Peyer's patch (tissue), 4 donors: ENCODE results near the gene SMIM29. TPM values are rescaled to one million over a fixed set of nuclear protein-coding genes. Genes with fewer than 3 reads are reported as not detected.

ENCODE experiments used
- DNase-seq, 3 donors: peaks; one replicate each; pipeline ENCODE4 v3.0.0-alpha.2; 2017 to 2019
- H3K27ac ChIP-seq, 4 donors: fragments of 200-600 bp; sonication (generic); one replicate each; pipeline ENCODE4 v1.5.1; 2016 to 2019
- H3K27me3 ChIP-seq, 2 donors: fragments of 200-600 bp; sonication (generic); one replicate each; pipeline ENCODE4 v1.5.1; 2019
- H3K36me3 ChIP-seq, 3 donors: fragments of 200-600 bp; sonication (generic); one replicate each; pipeline ENCODE4 v1.5.1; 2016 to 2019
- H3K4me1 ChIP-seq, 4 donors: fragments of 200-600 bp; sonication (generic); one replicate each; pipeline ENCODE4 v1.5.1; 2016 to 2019
- H3K4me3 ChIP-seq, 4 donors: fragments of 200-600 bp; sonication (generic); 1 replicate in 3 of 4; 2 replicates in 1 of 4; pipeline ENCODE4 v1.5.1; 2016 to 2019; ENCODE audit warnings: mild to moderate bottlenecking in 1 of 4
- H3K9me3 ChIP-seq, 4 donors: fragments of 200-600 bp; sonication (generic); one replicate each; pipeline ENCODE4 v1.5.1; 2016 to 2019; ENCODE audit warnings: mild to moderate bottlenecking in 1 of 4
- POLR2A ChIP-seq, 2 donors: fragments of 450-650 bp; IDR thresholded peaks; one replicate each; pipeline ENCODE4 v1.5.1; 2017; ENCODE audit warnings: antibody characterized with exemption in 2 of 2, mild to moderate bottlenecking in 2 of 2, moderate library complexity in 2 of 2
- total RNA-seq, 4 donors: library from RNA; depleted of rRNA; stranded (reverse); fragments of >200 nt; gene quantifications; one replicate each; pipeline ENCODE4 v1.1.0, GENCODE V29; 2016
- TF ChIP-seq, protein P1 (sequence below), 6 experiments: fragments of 450-650 bp in 4 of 6; fragments of 200-600 bp in 2 of 6; sonication (generic) in 1 of 6; IDR thresholded peaks; one replicate each; pipeline ENCODE4 v1.5.1; 2017 to 2019; ENCODE audit warnings: antibody characterized with exemption in 6 of 6, mild to moderate bottlenecking in 3 of 6, moderate library complexity in 1 of 6

SMIM29 gene
- total RNA-seq, 4 donors from 2014 or later = 8.9 to 30.5 (median 14.9) TPM

DNA sequence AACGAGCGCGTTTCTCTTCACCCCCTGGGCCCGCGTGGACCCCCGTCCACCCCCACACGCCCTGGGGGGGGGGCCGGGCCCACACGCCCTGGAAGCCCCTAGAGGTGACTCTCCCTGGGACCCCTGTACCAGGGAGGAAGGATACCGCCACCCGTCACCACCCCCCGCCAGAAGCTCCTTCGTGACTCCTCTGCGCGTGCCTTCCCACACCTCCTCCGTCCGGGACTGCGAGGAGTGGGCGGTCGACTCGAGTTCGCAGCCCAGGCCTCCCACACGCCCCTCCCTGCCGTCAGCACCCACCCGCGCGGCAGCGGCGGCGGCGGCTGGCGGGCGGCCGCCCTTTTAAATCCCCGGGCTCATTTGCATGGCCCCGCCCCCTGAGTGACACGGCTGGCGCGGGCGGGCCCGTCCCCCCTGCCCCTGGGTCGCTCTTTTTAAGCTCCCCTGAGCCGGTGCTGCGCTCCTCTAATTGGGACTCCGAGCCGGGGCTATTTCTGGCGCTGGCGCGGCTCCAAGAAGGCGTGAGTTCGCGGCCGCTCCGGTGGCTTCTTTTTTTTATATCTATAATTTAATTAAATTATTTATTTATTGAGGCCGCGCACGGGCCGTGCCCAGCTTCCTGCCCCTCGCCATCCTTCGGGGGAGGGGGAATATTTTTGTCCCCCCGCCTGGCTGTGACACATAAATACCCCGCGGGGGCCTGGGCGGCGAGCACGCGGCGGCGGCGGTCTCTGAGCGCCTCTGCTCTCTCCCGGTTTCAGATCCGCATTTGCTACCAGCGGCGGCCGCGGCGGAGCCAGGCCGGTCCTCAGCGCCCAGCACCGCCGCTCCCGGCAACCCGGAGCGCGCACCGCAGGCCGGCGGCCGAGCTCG is 12.1 kb downstream of the SMIM29 start, which contains the start of gene HMGA1:
Gene HMGA1 (plus strand): TSS at position 431 of the 873 bp plus-strand sequence. CDS start 3,908 bp downstream, outside the sequence.
- Histone ChIP-seq H3K27me3 (no peaks in the 10 kb centered on the region), H3K4me3 (peak within 1 kb of the TSS; percentile 61 to 88 (median 70)), H3K27ac (peak within 1 kb of the TSS; percentile 91 to 98 (median 94)), H3K36me3 (peaks cover 0 to 11% (median 0%) of the 10 kb centered on the region in 3 donors), H3K9me3 (no peaks in the 10 kb centered on the region), H3K4me1 (peaks cover 0 to 35% (median 3%) of the 10 kb centered on the region in 4 donors)
- TF ChIP-seq POLR2A (IDR thresholded peaks at IDR 0.05) = peak; percentile 96 to 98
- TF ChIP-seq, protein P1, sequence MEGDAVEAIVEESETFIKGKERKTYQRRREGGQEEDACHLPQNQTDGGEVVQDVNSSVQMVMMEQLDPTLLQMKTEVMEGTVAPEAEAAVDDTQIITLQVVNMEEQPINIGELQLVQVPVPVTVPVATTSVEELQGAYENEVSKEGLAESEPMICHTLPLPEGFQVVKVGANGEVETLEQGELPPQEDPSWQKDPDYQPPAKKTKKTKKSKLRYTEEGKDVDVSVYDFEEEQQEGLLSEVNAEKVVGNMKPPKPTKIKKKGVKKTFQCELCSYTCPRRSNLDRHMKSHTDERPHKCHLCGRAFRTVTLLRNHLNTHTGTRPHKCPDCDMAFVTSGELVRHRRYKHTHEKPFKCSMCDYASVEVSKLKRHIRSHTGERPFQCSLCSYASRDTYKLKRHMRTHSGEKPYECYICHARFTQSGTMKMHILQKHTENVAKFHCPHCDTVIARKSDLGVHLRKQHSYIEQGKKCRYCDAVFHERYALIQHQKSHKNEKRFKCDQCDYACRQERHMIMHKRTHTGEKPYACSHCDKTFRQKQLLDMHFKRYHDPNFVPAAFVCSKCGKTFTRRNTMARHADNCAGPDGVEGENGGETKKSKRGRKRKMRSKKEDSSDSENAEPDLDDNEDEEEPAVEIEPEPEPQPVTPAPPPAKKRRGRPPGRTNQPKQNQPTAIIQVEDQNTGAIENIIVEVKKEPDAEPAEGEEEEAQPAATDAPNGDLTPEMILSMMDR (IDR thresholded peaks at IDR 0.05) = no peak
- peak; percentile 92 to 97 (median 93) for DNase-seq

DNA sequence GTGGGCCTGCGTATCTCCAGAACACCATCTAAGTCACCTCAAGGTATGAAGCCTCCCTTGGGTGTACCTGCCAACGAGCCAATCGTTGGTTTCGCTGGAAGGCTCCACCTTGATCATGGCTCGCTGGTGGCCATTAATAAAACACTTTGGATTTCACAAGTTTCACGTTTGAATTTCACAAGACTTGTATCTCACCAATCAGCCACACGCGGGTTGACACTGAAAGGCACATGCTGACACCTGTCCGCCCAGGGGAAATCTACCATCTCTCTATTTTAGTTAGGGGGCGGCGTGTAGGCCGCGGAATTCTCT is 12.7 kb downstream of the SMIM29 start:
- Histone ChIP-seq H3K27ac (peak overlapping the region; percentile 91 to 98 (median 94)), H3K9me3 (no peaks in the 10 kb centered on the region), H3K36me3 (peaks cover 0 to 5% (median 0%) of the 10 kb centered on the region in 3 donors), H3K4me1 (peaks cover 0 to 35% (median 3%) of the 10 kb centered on the region in 4 donors), H3K27me3 (no peaks in the 10 kb centered on the region), H3K4me3 (peak overlapping the region; percentile 61 to 72 (median 66))
- TF ChIP-seq, protein P1 (IDR thresholded peaks at IDR 0.05) = no peak
- no peak for TF ChIP-seq POLR2A (IDR thresholded peaks at IDR 0.05)
- peak in 2 of 3 donors; percentile 59 to 78 for DNase-seq

DNA sequence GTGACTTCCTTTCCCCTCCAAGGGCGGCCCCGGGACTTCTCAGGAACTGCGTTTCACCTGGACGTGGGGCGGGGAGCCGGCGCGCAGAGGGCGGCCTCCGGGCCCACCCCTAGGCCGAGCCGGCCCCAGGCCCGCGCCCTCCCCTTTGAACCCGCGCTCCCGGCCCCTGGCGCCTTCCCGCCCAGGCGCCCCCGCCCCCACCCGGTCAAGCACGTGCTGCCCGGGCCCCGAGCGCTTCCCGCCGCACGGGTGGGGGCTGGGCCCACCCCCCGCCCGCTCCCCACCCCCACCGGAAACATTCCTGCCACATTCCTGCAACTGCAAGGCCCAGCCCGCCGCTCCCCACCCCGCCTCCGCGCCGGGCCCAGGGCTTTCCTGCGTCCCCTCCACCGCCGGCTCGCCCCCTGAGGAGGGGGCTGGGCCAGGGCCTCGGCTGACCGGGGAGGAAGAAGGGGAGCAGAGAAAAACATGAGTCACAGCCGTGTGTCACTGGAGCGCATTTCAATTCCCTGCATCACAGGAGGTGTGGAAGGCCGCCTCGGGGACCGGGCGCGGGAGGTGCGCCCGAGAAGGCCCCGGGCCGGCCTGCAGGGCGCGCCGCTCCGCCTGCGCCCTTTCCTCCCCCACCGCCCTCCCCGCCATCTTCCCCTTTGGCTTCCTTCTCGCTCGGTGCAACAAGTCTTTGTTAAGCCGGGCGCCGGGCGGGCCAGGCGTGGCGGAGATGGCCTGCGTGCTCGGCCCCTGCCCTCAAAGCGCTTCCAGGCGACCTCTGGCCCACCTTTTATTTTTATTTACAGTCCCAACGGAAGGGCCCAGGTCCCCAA is 13.3 kb downstream of the SMIM29 start:
- Histone ChIP-seq H3K4me3 (peak overlapping the region; percentile 61 to 72 (median 66)), H3K4me1 (peaks cover 0 to 35% (median 3%) of the 10 kb centered on the region in 4 donors), H3K36me3 (no peaks in the 10 kb centered on the region), H3K27ac (peak overlapping the region; percentile 91 to 98 (median 94)), H3K9me3 (no peaks in the 10 kb centered on the region), H3K27me3 (no peaks in the 10 kb centered on the region)
- TF ChIP-seq POLR2A (IDR thresholded peaks at IDR 0.05) = peak; percentile 47 to 56
- TF ChIP-seq, protein P1 (IDR thresholded peaks at IDR 0.05) = no peak
- peak; percentile 59 to 82 (median 80) for DNase-seq

DNA sequence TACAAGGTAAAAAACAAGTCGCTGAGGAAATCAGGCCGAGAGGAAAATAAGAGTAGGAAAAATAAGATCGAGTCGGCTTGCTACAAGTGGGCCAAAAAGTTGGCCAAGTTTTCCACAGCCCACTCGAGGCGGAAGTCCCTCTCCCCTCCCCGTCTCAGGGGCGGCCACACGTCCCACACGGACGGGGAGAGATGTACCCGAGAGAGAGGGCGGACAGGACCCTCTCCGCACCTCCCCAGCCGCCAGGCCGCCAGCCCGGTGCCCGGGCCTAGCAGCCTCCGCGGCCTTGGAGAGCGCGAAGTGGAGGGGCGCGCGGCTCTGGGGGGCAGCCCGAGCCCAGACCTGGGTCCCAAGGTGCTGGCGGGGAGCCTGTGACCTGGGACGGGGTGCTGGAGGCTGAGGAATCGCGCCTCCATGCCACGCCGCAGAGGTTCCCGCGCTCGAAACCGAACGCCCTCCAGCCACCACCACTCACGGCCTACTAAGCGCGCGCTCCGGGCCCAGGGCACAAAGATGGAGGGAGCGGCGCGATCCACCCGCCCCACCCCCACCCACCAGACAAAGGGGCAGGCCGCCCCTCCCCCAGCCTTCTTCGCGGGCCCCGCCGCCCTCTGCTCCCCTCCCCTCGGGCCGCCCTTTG is 14.0 kb downstream of the SMIM29 start:
- TF ChIP-seq, protein P1 (IDR thresholded peaks at IDR 0.05) = no peak
- no peak for TF ChIP-seq POLR2A (IDR thresholded peaks at IDR 0.05)
- Histone ChIP-seq H3K36me3 (no peaks in the 10 kb centered on the region), H3K4me1 (peaks cover 0 to 29% (median 3%) of the 10 kb centered on the region in 4 donors), H3K4me3 (peak overlapping the region; percentile 61 to 72 (median 66)), H3K27ac (peak overlapping the region; percentile 91 to 98 (median 94)), H3K9me3 (no peaks in the 10 kb centered on the region), H3K27me3 (no peaks in the 10 kb centered on the region)
- DNase-seq = peak in 1 of 3 donors; percentile 53

DNA sequence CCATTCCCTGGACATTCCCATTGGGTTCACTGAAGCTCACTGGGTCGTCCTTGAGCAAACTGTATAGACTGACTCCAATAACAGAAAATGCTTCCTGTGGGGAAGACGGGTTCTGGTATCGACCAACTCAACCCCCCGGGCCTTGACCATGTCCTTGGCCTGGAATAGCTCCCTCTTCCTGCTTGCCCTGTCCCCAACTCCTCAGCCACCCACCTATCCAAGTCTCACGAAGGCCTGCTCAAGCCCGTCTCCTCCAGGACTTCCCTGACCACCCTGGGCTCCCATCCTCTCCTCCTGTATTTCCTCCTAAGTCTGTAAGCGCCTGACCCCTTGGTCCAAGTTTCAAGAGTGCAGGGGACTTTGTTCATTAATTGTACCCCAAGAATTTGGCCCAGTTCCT is 14.9 kb downstream of the SMIM29 start:
- Histone ChIP-seq H3K27ac (no peak overlapping the region), H3K4me3 (no peak overlapping the region), H3K36me3 (no peaks in the 10 kb centered on the region), H3K4me1 (peaks cover 0 to 20% (median 2%) of the 10 kb centered on the region in 4 donors), H3K27me3 (no peaks in the 10 kb centered on the region), H3K9me3 (no peaks in the 10 kb centered on the region)
- DNase-seq = no peak
- TF ChIP-seq, protein P1 (IDR thresholded peaks at IDR 0.05) = no peak
